Left colon (tissue), 2 donors: ENCODE data around the gene EMX2. TPM values are rescaled to one million over a fixed set of nuclear protein-coding genes. Genes with fewer than 3 reads are reported as not detected.
"Not testable (repeated sequence)": the region's sequence is repeated elsewhere in the genome, so short reads cannot be mapped to it uniquely, and the experiment has no call there.

Experiments used
- ATAC-seq: fragments of 200-7000 bp; cut with Tn5 transposase; one replicate; pipeline ENCODE4 v1.9.1; 2020; ENCODE audit warnings: mild to moderate bottlenecking, moderate library complexity
- DNase-seq, 2 donors: peaks; one replicate each; pipeline ENCODE4 v3.0.0-alpha.2; 2020
- intact Hi-C, 2 donors: fragments of 100-400 bp; cut with DNase I in 1 of 2; cut with micrococcal nuclease in 1 of 2; formaldehyde crosslinking; loops; one replicate each; pipeline versions ENCODE4 v1.11.2 to v1.14.0; 2022; cut with DNase I, micrococcal nuclease
- total RNA-seq, 2 donors: library from RNA; stranded (reverse); fragmentation: NEBNext Ultra II Directional; extraction: Animal tissue kit (Norgen Biotek cat#: 25700); gene quantifications; one replicate each; pipeline ENCODE4 v1.2.1, GENCODE V29; 2021
- donor health status: DM: no; HTN: no; CAD: no.
- donor health status: DM: yes; HTN: yes; CAD: no.

The EMX2 gene
- total RNA-seq, 2 donors from 2014 or later: 0.31 TPM; not detected in 1

- DNase-seq: no peak
- intact Hi-C loops: loop anchor here in 1 of 2 donors (10.0 kb wide), 1 partner anchor 1886 kb away; no protein-coding TSS in a partner anchor
- ATAC-seq: no peak
These were observed 36.5 kb downstream of the EMX2 start for GRCh38 chr10:117578999-117579590.

GRCh38 chr10:117581961-117582360 is 39.4 kb downstream of the EMX2 start:
- intact Hi-C loops: no loop called here
- ATAC-seq: no peak
- no peak for DNase-seq

- ATAC-seq, intact Hi-C loops, DNase-seq: not testable (repeated sequence)
These were observed 42.3 kb downstream of the EMX2 start for GRCh38 chr10:117584831-117585230.

GRCh38 chr10:117587036-117587435 is 44.5 kb downstream of the EMX2 start:
- intact Hi-C loops: no loop called here
- DNase-seq: no peak
- ATAC-seq: no peak

GRCh38 chr10:117590101-117590875 is 47.7 kb downstream of the EMX2 start:
- intact Hi-C loops: no loop called here
- DNase-seq (no peak), ATAC-seq (no peak)

- ATAC-seq: no peak
- intact Hi-C loops: no loop called here
- DNase-seq: no peak
These were observed 48.5 kb downstream of the EMX2 start for GRCh38 chr10:117591043-117591442.

- intact Hi-C loops: no loop called here
- DNase-seq: no peak
- ATAC-seq: no peak
These were observed 52.2 kb downstream of the EMX2 start for GRCh38 chr10:117594722-117595121.

- intact Hi-C loops: no loop called here
These were observed 54.2 kb downstream of the EMX2 start for GRCh38 chr10:117596706-117597105.

GRCh38 chr10:117597216-117597615 is 54.7 kb downstream of the EMX2 start:
- intact Hi-C loops: no loop called here
- no peak for ATAC-seq
- no peak for DNase-seq

More at GRCh38 chr10:117596706-117597105, 54.2 kb downstream of the EMX2 start:
- DNase-seq (no peak), ATAC-seq (no peak)

Other genes with a start within 250 kb of the EMX2 start
- 10 to 100 TPM; 61.3 to 78.5 TPM for gene PDZD8, start 167.3 kb upstream of the EMX2 start, total RNA-seq